GM12878 (cell line): Measurements from ENCODE around the gene FABP7. TPM values are rescaled to one million over a fixed set of nuclear protein-coding genes. Genes with fewer than 3 reads are reported as not detected.

Experiments used
- CBFB ChIP-seq: IDR thresholded peaks from 2 replicates; pipeline ENCODE4 v1.6.1; 2016; ENCODE audit warnings: antibody characterized with exemption, low read depth
- CBX3 ChIP-seq: fragments of 200-600 bp; sonication (generic); IDR thresholded peaks from 2 replicates; pipeline ENCODE4 v1.6.1; 2016; ENCODE audit warnings: low read depth, borderline replicate concordance
- CHD4 ChIP-seq: fragments of 200-600 bp; sonication (generic); IDR thresholded peaks from 2 replicates; pipeline ENCODE4 v1.6.1; 2016; ENCODE audit warnings: mild to moderate bottlenecking
- CREB1 ChIP-seq: IDR thresholded peaks from 2 replicates; pipeline ENCODE4 v1.6.1; 2012; ENCODE audit warnings: low read depth, mild to moderate bottlenecking, inconsistent platforms
- ESRRA ChIP-seq: IDR thresholded peaks from 2 replicates; pipeline ENCODE4 v1.6.1; 2012; ENCODE audit warnings: mild to moderate bottlenecking, low read length, improper control_type of control experiment
- ETV6 ChIP-seq, 2 experiments: fragments of 450-650 bp in 1 of 2; IDR thresholded peaks in 1 of 2; conservative IDR thresholded peaks in 1 of 2; 2 replicates each; pipeline ENCODE4 v1.6.1; 2014; ENCODE audit warnings: antibody characterized with exemption in 1 of 2, borderline replicate concordance in 1 of 2, low read depth in 1 of 2, mild to moderate bottlenecking in 1 of 2, moderate library complexity in 1 of 2
- FOXK2 ChIP-seq: fragments of 450-650 bp; IDR thresholded peaks from 2 replicates; pipeline ENCODE4 v1.6.1; 2017; ENCODE audit warnings: mild to moderate bottlenecking, moderate library complexity
- GATAD2B ChIP-seq: fragments of 450-650 bp; conservative IDR thresholded peaks from 2 replicates; pipeline ENCODE4 v1.6.1; 2017; ENCODE audit warnings: low read depth, mild to moderate bottlenecking, moderate library complexity
- PRDM15 ChIP-seq: fragments of 450-650 bp; formaldehyde crosslinking; IDR thresholded peaks from 2 replicates; pipeline ENCODE4 v1.4.0; 2020; ENCODE audit warnings: mild to moderate bottlenecking, moderate library complexity
- RAD51 ChIP-seq: fragments of 450-650 bp; IDR thresholded peaks from 2 replicates; pipeline ENCODE4 v1.6.1; 2016; ENCODE audit warnings: moderate library complexity, mild to moderate bottlenecking, inconsistent platforms
- RUNX3 ChIP-seq: IDR thresholded peaks from 2 replicates; pipeline ENCODE4 v1.6.1; 2012; ENCODE audit warnings: low read length, inconsistent platforms
- SMC3 ChIP-seq: IDR thresholded peaks from 2 replicates; pipeline ENCODE4 v1.6.1; 2011; ENCODE audit warnings: low read length, improper control_type of control experiment, borderline replicate concordance
- SP1 ChIP-seq: IDR thresholded peaks from one replicate; pipeline ENCODE4 v1.6.1; 2011; ENCODE audit warnings: low read depth, low read length
- SREBF2 ChIP-seq: IDR thresholded peaks from 2 replicates; pipeline ENCODE4 v1.6.1; 2012; ENCODE audit warnings: mild to moderate bottlenecking, low read length
- SUZ12 ChIP-seq: fragments of 200-600 bp; sonication (generic); IDR thresholded peaks from one replicate; pipeline ENCODE4 v1.6.1; 2018; ENCODE audit warnings: antibody characterized with exemption, mild to moderate bottlenecking; ENCODE audit not compliant: unreplicated experiment
- TBL1XR1 ChIP-seq: IDR thresholded peaks from 2 replicates; pipeline ENCODE4 v1.6.1; 2012; ENCODE audit warnings: low read depth, low read length, improper control_type of control experiment
- polyA plus RNA-seq, 11 experiments: library from polyadenylated mRNA; depleted of rRNA in 4 of 11; unstranded in 6 of 11; stranded (reverse) in 5 of 11; fragments of >200 nt; fragmentation: Nextera tagmentation in 4 of 11; fragmentation: Illumina TruSeq in 1 of 11; extraction: Ambion mirVana in 4 of 11; extraction: Trizol in 1 of 11; gene quantifications; 1 replicate in 1 of 11; 2 replicates in 10 of 11; pipeline versions ENCODE4 v1.2.1 to v1.2.3, GENCODE V29; 2011 to 2016; ENCODE audit warnings: inconsistent platforms in 2 of 11, missing spikeins in 2 of 11, low read depth in 1 of 11
- total RNA-seq, 4 experiments: library from RNA; depleted of rRNA in 3 of 4; stranded (reverse); fragments of >200 nt in 3 of 4; fragmentation: Illumina TruSeq in 1 of 4; extraction: Trizol in 1 of 4; gene quantifications; 2 replicates each; pipeline versions ENCODE4 v1.2.1 to v1.2.3, GENCODE V29; 2013 to 2021
- TF ChIP-seq, protein P1 (sequence below): fragments of 450-650 bp; conservative IDR thresholded peaks from 2 replicates; pipeline ENCODE4 v1.6.1; 2017; ENCODE audit warnings: mild to moderate bottlenecking, moderate library complexity
- TF ChIP-seq, protein P2 (sequence below): fragments of 450-650 bp; IDR thresholded peaks from 2 replicates; pipeline ENCODE4 v1.6.1; 2017; ENCODE audit warnings: low read depth, mild to moderate bottlenecking, moderate library complexity
- TF ChIP-seq, protein P3 (sequence below): fragments of 450-650 bp; formaldehyde crosslinking; IDR thresholded peaks from 2 replicates; pipeline ENCODE4 v1.5.0; 2022; ENCODE audit warnings: mild to moderate bottlenecking, missing genetic modification characterization

The FABP7 gene
- total and polyA plus RNA-seq, 10 of the 15 experiments (the other 5 are each of a cell fraction or from before 2014, with no cell fraction given): not detected

- TF ChIP-seq ETV6 (conservative IDR thresholded peaks at IDR 0.05 in 1 of 2, IDR thresholded peaks at IDR 0.05 in 1 of 2; ENCODE audit: borderline replicate concordance in 1 of 2, low read depth in 1 of 2): no peak
- TF ChIP-seq SUZ12: no peak
- no peak for TF ChIP-seq GATAD2B
- TF ChIP-seq, protein P1, sequence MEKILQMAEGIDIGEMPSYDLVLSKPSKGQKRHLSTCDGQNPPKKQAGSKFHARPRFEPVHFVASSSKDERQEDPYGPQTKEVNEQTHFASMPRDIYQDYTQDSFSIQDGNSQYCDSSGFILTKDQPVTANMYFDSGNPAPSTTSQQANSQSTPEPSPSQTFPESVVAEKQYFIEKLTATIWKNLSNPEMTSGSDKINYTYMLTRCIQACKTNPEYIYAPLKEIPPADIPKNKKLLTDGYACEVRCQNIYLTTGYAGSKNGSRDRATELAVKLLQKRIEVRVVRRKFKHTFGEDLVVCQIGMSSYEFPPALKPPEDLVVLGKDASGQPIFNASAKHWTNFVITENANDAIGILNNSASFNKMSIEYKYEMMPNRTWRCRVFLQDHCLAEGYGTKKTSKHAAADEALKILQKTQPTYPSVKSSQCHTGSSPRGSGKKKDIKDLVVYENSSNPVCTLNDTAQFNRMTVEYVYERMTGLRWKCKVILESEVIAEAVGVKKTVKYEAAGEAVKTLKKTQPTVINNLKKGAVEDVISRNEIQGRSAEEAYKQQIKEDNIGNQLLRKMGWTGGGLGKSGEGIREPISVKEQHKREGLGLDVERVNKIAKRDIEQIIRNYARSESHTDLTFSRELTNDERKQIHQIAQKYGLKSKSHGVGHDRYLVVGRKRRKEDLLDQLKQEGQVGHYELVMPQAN: no peak
- TF ChIP-seq CREB1: no peak
- TF ChIP-seq SP1: no peak
- no peak for TF ChIP-seq TBL1XR1
- no peak for TF ChIP-seq PRDM15 (CRISPR knock-in tag)
- TF ChIP-seq RUNX3: peak; percentile 27; the same call in 1 of the 2 replicates
- TF ChIP-seq, protein P2, sequence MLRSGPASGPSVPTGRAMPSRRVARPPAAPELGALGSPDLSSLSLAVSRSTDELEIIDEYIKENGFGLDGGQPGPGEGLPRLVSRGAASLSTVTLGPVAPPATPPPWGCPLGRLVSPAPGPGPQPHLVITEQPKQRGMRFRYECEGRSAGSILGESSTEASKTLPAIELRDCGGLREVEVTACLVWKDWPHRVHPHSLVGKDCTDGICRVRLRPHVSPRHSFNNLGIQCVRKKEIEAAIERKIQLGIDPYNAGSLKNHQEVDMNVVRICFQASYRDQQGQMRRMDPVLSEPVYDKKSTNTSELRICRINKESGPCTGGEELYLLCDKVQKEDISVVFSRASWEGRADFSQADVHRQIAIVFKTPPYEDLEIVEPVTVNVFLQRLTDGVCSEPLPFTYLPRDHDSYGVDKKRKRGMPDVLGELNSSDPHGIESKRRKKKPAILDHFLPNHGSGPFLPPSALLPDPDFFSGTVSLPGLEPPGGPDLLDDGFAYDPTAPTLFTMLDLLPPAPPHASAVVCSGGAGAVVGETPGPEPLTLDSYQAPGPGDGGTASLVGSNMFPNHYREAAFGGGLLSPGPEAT: peak; percentile 71
- TF ChIP-seq RAD51: no peak
- no peak for TF ChIP-seq CHD4
- TF ChIP-seq FOXK2: no peak
- TF ChIP-seq, protein P3, sequence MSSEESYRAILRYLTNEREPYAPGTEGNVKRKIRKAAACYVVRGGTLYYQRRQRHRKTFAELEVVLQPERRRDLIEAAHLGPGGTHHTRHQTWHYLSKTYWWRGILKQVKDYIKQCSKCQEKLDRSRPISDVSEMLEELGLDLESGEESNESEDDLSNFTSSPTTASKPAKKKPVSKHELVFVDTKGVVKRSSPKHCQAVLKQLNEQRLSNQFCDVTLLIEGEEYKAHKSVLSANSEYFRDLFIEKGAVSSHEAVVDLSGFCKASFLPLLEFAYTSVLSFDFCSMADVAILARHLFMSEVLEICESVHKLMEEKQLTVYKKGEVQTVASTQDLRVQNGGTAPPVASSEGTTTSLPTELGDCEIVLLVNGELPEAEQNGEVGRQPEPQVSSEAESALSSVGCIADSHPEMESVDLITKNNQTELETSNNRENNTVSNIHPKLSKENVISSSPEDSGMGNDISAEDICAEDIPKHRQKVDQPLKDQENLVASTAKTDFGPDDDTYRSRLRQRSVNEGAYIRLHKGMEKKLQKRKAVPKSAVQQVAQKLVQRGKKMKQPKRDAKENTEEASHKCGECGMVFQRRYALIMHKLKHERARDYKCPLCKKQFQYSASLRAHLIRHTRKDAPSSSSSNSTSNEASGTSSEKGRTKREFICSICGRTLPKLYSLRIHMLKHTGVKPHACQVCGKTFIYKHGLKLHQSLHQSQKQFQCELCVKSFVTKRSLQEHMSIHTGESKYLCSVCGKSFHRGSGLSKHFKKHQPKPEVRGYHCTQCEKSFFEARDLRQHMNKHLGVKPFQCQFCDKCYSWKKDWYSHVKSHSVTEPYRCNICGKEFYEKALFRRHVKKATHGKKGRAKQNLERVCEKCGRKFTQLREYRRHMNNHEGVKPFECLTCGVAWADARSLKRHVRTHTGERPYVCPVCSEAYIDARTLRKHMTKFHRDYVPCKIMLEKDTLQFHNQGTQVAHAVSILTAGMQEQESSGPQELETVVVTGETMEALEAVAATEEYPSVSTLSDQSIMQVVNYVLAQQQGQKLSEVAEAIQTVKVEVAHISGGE (CRISPR knock-in tag): no peak
- TF ChIP-seq SMC3: no peak
- no peak for TF ChIP-seq CBX3
- no peak for TF ChIP-seq SREBF2
- TF ChIP-seq ESRRA: no peak
- TF ChIP-seq CBFB: no peak
Measured at GRCh38 chr6:122798099-122798641, 18.7 kb downstream of the FABP7 start (continued).
